ENCODE measurements around the gene TBC1D10A. TPM values are rescaled to one million over a fixed set of nuclear protein-coding genes. Genes with fewer than 3 reads are reported as not detected.
A peak's percentile ranks its signal among the peaks of the same experiment; 100 is the strongest.

The TBC1D10A gene
- total RNA-seq, 2 donors from 2014 or later, result 20.5 to 20.7 TPM

DNA sequence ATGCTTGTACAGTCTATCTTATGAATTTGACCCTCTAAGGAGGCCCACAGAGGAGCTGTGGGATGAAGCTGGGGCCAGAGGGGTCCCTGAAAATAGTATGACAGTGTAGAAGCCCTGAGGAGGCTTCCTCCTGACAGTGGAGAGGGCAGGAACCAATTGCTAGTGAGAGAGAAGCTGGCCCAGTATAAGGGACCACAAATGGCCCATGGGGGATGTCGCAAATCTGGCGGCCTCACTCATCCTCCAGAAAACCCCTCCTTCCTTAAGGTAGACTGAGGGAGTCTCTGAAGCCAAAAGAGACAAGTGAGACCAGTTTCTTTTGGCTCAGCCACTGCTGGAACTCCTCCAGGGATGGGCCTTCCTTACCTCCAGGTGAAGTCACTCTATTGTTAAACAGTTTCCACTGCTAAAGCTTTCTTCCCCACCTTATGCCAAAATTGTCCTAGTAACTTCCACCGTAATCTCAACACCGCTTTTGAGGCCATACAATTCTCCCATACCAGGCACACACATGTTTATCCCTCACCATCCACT is 19.6 kb downstream of the TBC1D10A start:
- intact Hi-C loops (cut with DNase I), result no loop called here
- DNase-seq (ENCODE audit: low spot score), result no peak

GRCh38 chr22:30306627-30307011 is 20.1 kb downstream of the TBC1D10A start:
- no peak for DNase-seq (ENCODE audit: low spot score)
- intact Hi-C loops (cut with DNase I), result no loop called here

- intact Hi-C loops (cut with DNase I), result no loop called here
- DNase-seq (ENCODE audit: low spot score), result no peak
These were observed 20.7 kb downstream of the TBC1D10A start for GRCh38 chr22:30305906-30306626.

GRCh38 chr22:30305519-30305905 is 21.2 kb downstream of the TBC1D10A start:
- intact Hi-C loops (cut with DNase I), result no loop called here
- peak; percentile 92 for DNase-seq (ENCODE audit: low spot score)

GRCh38 chr22:30304495-30305244 is 22.1 kb downstream of the TBC1D10A start:
- intact Hi-C loops (cut with DNase I), result no loop called here
- no peak for DNase-seq (ENCODE audit: low spot score)

DNA sequence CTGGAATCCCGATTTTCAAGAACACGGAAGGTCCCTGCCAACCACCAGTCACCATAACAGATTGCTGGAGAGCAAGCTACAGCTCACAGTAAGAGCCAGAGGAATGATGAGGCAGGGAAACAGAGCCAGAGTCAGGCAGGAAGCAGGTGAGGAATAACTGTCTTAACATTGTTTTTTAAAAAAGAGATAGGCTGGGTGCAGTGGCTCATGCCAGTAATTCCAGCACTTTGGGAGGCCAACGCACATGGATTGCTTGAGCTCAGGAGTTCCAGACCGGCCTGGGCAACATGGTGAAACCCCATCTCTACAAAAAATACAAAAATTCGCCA is 24.0 kb downstream of the TBC1D10A start:
- intact Hi-C loops (cut with DNase I), result no loop called here
- no peak for DNase-seq (ENCODE audit: low spot score)

DNA sequence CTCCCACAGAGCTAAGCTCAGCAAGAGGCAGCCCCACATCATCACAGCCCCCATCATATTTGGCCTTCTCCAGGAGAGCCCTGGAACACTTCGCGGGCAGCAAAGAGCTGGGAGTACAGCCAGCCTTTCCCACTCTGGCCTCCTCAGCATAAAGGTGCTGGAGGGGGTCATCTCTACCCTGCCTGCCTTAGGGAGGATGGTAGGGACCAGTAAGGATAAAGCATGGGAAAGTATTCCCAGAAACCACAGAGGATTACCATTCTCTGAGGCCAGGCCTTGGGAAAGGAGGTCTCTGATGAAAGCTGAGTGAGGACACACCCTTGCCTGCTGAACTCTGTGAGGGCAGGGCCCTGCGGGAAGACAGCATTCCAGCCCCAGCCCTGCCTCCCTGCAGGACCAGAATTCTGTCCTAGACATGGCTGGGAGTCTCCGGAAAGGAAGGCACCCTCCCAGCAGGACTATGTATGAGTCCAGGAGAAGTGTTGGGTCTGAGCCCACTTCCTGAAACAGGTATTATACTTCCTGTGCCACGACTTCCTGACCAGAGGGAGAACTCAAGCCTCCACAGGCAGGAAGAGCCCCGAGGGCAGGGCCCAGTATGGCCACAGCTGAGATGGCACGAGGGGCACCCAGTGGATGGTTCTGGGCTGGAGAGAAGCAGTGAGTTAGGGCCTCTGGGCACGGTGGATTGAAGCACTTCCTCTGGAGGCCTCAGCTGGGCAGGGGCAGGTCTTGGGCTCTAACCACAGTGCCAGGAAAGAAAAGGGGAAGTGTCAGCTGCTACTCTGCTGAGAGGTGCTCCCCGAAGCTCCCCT is 24.5 kb downstream of the TBC1D10A start:
- intact Hi-C loops (cut with DNase I), result no loop called here
- peak; percentile 86 for DNase-seq (ENCODE audit: low spot score)

DNA sequence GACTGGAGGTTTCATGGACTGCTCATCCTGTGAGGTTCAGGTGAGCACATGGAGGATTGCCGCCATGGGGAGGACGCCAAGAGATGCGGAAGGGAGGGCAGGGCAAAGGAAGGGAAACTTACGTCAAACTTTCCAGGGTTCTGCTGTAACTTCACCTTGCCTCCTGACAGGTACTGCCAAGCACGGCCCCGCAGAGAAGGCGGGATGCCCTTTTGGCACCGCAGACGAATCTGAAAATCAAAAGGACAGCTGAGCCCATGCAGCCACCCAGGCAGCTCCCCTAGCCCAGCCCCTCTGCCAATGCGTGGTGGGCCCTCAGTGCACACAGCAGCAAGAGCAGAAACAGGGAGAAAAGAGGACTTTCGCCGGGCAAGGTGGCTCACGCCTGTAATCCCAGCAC is 27.4 kb downstream of the TBC1D10A start:
- DNase-seq (ENCODE audit: low spot score), result no peak
- intact Hi-C loops (cut with DNase I), result no loop called here

- DNase-seq (ENCODE audit: low spot score), result no peak
- intact Hi-C loops (cut with DNase I), result no loop called here
These were observed 28.6 kb downstream of the TBC1D10A start for GRCh38 chr22:30297991-30298701.

- no peak for DNase-seq (ENCODE audit: low spot score)
These were observed 29.3 kb downstream of the TBC1D10A start for GRCh38 chr22:30297276-30297990.

GRCh38 chr22:30296833-30297232 is 29.9 kb downstream of the TBC1D10A start:
- DNase-seq (ENCODE audit: low spot score), result no peak
- intact Hi-C loops (cut with DNase I), result no loop called here

More at GRCh38 chr22:30297276-30297990, 29.3 kb downstream of the TBC1D10A start:
- intact Hi-C loops (cut with DNase I), result no loop called here

DNA sequence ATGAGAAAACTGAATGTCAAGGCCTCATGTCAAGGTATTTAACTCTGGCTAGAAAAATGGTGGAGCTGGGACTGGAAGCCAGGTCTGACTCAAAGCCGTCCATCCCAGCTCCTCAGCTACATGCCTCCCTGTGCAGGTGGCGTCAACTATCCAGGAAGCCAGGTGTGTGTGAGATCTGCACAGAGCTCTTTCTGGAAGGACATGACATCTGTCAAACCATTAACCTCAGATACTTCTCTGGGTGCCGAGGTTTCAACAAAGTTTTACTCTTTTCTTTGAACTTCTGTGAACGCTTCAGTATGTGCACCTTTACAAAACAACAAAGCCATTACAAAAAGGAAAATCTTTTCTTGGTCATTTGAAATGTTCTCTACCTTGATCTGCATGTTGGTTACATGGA is 30.4 kb downstream of the TBC1D10A start:
- intact Hi-C loops (cut with DNase I), result no loop called here
- DNase-seq (ENCODE audit: low spot score), result no peak

DNA sequence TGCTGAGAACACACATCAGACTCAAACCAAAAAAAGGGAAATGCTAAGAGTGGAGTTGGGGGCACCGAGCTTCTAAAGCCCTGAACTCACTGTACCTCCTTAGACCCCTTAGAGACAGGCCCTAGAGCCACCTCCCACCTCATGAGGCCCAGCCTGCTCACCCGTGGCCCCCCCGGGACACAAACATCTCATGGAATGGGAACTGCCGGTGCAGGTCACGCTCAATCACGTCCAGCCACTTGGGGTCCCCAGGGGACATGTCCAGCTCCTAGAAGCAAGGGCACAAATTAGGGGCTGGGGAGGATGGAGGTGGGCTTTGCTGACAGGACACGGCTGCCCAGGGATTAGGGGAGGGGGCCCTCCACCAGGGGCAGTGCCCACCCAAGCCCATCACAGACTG is 31.2 kb downstream of the TBC1D10A start:
- no peak for DNase-seq (ENCODE audit: low spot score)
- intact Hi-C loops (cut with DNase I), result no loop called here

GRCh38 chr22:30294830-30295229 is 31.9 kb downstream of the TBC1D10A start:
- intact Hi-C loops (cut with DNase I), result no loop called here

DNA sequence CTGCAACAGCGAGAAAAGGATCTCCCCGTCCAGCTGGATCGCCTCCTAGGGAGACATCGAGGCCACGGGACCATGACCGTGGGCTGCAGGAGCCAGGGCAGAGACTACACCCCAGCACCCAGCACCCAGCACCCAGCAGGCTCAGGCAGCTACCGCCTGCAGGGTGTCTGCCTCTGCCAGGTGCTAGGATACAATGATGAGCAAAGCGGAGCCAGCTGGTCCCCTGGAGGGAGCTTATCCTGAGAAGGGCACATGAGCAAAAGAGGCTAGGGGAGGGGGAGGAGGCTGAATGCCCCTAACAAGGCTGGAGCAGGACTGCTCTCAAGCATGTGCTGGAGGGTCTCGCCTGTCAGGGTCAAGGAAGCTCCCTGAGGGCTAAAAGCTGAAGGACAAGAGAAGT is 32.7 kb downstream of the TBC1D10A start:
- DNase-seq (ENCODE audit: low spot score), result no peak
- intact Hi-C loops (cut with DNase I), result no loop called here

More at GRCh38 chr22:30294830-30295229, 31.9 kb downstream of the TBC1D10A start:
- DNase-seq (ENCODE audit: low spot score), result no peak

DNA sequence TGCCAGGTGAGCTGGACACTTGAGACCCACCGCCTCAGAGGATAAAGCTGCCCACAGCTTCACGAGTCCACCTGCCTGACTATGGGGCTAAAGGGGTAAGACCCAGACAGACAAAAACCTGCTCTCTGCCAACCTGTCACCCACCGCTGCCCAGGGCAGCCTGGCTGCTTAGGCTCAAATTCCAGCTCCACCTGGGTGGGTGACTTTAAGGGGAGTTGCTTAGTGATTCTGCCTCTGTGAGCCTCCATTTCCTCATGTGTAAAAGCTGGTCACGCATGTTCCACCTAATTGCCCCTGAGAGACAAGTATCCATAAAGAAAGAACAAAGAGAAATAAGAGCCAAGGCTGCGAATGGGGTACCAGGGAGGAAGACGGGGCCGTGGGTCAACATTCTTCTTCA is 33.7 kb downstream of the TBC1D10A start:
- no peak for DNase-seq (ENCODE audit: low spot score)
- intact Hi-C loops (cut with DNase I), result no loop called here

GRCh38 chr22:30292069-30292970 is 34.4 kb downstream of the TBC1D10A start:
- intact Hi-C loops (cut with DNase I), result no loop called here

More at GRCh38 chr22:30292069-30292970, 34.4 kb downstream of the TBC1D10A start:
- no peak for DNase-seq (ENCODE audit: low spot score)

Measured in posterior vena cava (tissue), 2 donors.